OCI-LY1 (cell line): Measurements from ENCODE around the gene SLC25A10.
A peak's percentile ranks its signal among the peaks of the same experiment; 100 is the strongest.

Source experiments
- EZH2 ChIP-seq: fragments of 200-600 bp; sonication (generic), shearing (Covaris generic); IDR thresholded peaks from 2 replicates; pipeline ENCODE4 v1.8.0; 2017; ENCODE audit warnings: borderline replicate concordance, mixed run types, mild to moderate bottlenecking, antibody characterized with exemption, low read length, moderate library complexity, mixed read lengths
- TF ChIP-seq, protein P1 (sequence below): fragments of 200-600 bp; sonication (generic), shearing (Covaris generic); IDR thresholded peaks from 2 replicates; pipeline ENCODE4 v1.5.1; 2017; ENCODE audit warnings: mild to moderate bottlenecking, antibody characterized with exemption, low read length, moderate library complexity, mixed read lengths

DNA sequence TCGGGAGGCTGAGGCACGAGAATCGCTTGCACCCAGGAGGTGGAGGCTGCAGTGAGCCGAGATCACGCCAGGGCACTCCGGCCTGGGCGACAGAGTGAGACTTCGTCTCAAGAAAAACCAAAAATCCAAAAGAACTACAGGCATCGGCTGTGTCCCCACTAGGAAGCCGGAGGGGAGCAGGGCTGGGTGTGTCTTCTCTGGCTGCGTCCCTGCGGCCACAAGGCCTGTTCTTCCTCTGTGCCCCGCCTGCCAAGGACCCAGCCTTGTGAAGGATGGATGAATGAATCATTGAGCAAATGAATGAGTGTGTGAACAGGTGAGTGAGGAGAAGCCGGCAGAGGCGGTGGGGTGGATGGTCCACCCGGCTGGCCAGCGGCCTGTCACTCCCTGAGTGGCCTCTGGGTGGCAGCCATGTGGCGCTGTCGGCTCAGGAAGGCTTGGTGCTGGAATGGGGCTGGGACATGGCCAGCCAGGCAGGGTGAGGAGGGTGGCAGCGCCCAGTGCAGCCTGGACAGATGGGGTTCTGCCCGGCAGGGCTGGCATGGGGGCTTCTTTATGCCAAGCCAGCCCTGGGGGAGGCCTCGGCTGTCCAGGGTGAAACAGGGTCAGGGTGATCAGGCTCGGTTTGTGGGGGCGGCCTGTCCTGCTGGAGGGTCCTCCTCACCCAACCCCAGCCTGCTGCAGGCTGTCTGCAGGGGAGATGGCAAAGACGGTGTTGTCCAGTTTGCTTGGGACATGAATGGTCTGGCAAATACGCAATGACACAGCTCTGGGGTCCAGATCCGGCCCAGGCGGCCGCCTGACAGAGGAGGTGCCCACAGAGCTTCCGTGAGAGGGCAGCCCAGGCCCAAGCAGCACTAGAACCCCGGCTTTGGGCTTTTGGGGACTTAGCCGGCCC is 21.7 kb downstream of the SLC25A10 start:
- TF ChIP-seq, protein P1, sequence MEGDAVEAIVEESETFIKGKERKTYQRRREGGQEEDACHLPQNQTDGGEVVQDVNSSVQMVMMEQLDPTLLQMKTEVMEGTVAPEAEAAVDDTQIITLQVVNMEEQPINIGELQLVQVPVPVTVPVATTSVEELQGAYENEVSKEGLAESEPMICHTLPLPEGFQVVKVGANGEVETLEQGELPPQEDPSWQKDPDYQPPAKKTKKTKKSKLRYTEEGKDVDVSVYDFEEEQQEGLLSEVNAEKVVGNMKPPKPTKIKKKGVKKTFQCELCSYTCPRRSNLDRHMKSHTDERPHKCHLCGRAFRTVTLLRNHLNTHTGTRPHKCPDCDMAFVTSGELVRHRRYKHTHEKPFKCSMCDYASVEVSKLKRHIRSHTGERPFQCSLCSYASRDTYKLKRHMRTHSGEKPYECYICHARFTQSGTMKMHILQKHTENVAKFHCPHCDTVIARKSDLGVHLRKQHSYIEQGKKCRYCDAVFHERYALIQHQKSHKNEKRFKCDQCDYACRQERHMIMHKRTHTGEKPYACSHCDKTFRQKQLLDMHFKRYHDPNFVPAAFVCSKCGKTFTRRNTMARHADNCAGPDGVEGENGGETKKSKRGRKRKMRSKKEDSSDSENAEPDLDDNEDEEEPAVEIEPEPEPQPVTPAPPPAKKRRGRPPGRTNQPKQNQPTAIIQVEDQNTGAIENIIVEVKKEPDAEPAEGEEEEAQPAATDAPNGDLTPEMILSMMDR = peak; percentile 81
- TF ChIP-seq EZH2 = no peak
